Measurements from ENCODE around the gene SNAI3. TPM values are rescaled to one million over a fixed set of nuclear protein-coding genes. Genes with fewer than 3 reads are reported as not detected.

SNAI3 gene
- total and polyA plus RNA-seq, 2 experiments from 2014 or later = 2.9 to 3.7 TPM

DNA sequence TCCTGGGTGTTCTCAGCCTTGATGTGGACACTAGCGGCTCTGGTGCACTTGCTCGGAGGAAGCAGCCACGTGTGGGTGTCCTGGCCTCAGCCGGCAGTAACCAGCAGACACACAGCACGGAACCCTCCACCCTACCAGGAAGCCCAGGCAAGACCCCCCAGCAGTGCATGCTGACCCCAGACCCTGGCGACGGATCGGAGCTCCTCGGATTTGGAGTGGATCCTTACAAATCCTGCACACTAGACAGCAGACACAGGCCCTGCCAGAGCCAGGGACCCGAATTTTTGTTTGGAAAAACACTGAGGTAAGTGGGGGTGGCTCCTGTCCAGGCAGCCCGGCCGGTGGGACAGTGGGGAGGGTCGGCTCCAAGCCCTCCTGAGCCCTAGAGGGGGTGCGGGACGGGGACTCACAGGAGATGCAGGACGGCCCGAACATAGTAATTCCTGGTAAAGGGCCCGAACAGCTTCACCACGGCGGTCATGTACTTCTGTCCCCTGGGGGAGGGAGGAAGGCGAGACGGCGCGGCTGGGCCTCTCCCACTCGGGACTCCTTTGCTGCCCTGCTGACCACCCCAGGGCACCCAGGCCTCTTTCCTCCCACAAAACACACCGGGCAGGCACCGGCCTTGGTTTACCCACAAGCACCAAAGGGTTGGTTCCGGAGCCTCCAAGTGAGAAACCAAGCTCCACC lies 39.8 kb downstream of the SNAI3 start:
- Histone ChIP-seq H3K4me1 (ENCODE audit: low read depth) (peaks cover 4% of the 10 kb centered on the region), H3K9me3 (ENCODE audit: low read depth) (no peaks in the 10 kb centered on the region), H3K27me3 (no peaks in the 10 kb centered on the region), H3K27ac (no peak overlapping the region), H3K4me3 (no peak overlapping the region), H3K36me3 (no peaks in the 10 kb centered on the region)
- DNase-seq (ENCODE audit: low read depth in 1 of 2, low spot score in 1 of 2) = no peak
- TF ChIP-seq, protein P1, sequence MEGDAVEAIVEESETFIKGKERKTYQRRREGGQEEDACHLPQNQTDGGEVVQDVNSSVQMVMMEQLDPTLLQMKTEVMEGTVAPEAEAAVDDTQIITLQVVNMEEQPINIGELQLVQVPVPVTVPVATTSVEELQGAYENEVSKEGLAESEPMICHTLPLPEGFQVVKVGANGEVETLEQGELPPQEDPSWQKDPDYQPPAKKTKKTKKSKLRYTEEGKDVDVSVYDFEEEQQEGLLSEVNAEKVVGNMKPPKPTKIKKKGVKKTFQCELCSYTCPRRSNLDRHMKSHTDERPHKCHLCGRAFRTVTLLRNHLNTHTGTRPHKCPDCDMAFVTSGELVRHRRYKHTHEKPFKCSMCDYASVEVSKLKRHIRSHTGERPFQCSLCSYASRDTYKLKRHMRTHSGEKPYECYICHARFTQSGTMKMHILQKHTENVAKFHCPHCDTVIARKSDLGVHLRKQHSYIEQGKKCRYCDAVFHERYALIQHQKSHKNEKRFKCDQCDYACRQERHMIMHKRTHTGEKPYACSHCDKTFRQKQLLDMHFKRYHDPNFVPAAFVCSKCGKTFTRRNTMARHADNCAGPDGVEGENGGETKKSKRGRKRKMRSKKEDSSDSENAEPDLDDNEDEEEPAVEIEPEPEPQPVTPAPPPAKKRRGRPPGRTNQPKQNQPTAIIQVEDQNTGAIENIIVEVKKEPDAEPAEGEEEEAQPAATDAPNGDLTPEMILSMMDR (IDR thresholded peaks at IDR 0.05; ENCODE audit: low read depth, low read length) = no peak

DNA sequence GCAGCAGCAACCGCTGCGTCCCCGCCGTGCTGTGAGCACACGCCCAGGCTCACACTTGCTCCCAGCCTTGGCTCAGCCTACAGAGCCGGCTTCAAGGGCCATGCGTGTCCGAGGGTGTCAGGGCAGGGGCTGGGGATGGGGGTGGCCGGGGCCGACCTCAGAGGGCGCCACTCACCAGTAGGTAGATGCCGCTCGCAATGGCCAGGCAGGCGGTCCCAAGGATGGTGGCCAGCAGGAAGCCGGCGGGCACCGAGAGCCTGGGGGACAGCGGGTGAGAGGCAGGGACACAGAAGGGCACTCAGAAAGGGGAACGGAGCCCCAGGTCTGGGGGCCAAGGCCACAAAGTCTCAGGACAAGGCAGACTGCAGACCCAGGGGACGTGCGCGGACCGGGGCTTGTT lies 40.4 kb downstream of the SNAI3 start:
- Histone ChIP-seq H3K36me3 (no peaks in the 10 kb centered on the region), H3K9me3 (ENCODE audit: low read depth) (no peaks in the 10 kb centered on the region), H3K4me1 (ENCODE audit: low read depth) (no peaks in the 10 kb centered on the region), H3K27me3 (no peaks in the 10 kb centered on the region), H3K27ac (no peak overlapping the region), H3K4me3 (no peak overlapping the region)
- DNase-seq (ENCODE audit: low read depth in 1 of 2, low spot score in 1 of 2) = no peak
- TF ChIP-seq, protein P1 (IDR thresholded peaks at IDR 0.05; ENCODE audit: low read depth, low read length) = no peak

- TF ChIP-seq, protein P1 (IDR thresholded peaks at IDR 0.05; ENCODE audit: low read depth, low read length) = no peak
- H3K27me3 ChIP-seq = no peaks in the 10 kb centered on the region
- no peak overlapping the region for H3K27ac ChIP-seq
- no peaks in the 10 kb centered on the region for H3K36me3 ChIP-seq
- H3K4me3 ChIP-seq = no peak overlapping the region
- no peak for DNase-seq (ENCODE audit: low read depth in 1 of 2, low spot score in 1 of 2)
- H3K4me1 ChIP-seq (ENCODE audit: low read depth) = no peaks in the 10 kb centered on the region
- no peaks in the 10 kb centered on the region for H3K9me3 ChIP-seq (ENCODE audit: low read depth)
Observed at GRCh38 chr16:88645455-88645854, 40.9 kb downstream of the SNAI3 start.

- Histone ChIP-seq H3K36me3 (no peaks in the 10 kb centered on the region), H3K27me3 (peaks cover 16% of the 10 kb centered on the region), H3K4me3 (no peak overlapping the region), H3K27ac (no peak overlapping the region), H3K4me1 (ENCODE audit: low read depth) (no peaks in the 10 kb centered on the region), H3K9me3 (ENCODE audit: low read depth) (no peaks in the 10 kb centered on the region)
- TF ChIP-seq, protein P1 (IDR thresholded peaks at IDR 0.05; ENCODE audit: low read depth, low read length) = no peak
- DNase-seq (ENCODE audit: low read depth in 1 of 2, low spot score in 1 of 2) = no peak
Observed at GRCh38 chr16:88643644-88643932, 42.7 kb downstream of the SNAI3 start.

DNA sequence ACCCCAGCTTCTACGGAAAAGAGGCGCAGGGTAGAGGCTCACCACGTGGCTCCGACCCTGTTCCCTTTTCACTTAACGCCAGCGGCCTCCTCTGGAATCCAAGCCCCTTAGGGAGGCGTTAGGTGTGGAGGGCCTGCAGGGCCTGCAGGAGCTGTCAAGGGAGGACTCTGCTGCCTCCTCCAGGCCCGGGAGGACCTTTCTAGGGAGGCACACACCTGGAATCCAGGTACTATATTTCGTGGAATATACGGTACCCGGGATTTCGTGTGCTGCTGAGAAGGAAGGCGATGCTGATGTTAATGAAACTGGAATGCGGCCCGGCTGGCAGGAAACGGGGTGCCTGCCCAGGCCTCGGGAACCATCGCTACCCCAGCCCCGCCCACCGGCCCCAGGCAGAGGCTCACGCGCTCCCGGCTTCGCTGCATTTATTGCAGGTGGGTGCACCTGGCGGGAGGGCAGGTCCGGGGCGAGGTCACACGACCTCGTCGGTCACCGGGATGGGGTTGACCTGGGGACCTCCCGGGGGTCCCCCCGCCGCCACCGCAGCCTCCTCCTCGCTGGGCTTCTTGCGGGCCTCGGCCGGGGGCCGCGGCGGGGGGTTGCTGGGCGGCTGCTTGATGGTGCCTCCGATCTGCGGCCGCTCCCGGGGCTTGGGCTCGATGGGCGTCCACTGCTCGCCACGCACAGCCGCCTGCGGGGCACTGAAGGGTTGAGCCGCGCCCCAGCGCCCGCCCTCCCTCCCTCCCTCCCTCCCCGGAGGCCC lies 43.2 kb downstream of the SNAI3 start:
- H3K36me3 ChIP-seq = no peaks in the 10 kb centered on the region
- no peak for DNase-seq (ENCODE audit: low read depth in 1 of 2, low spot score in 1 of 2)
- H3K4me3 ChIP-seq = no peak overlapping the region
- no peaks in the 10 kb centered on the region for H3K4me1 ChIP-seq (ENCODE audit: low read depth)
- H3K27me3 ChIP-seq = peaks cover 21% of the 10 kb centered on the region
- no peaks in the 10 kb centered on the region for H3K9me3 ChIP-seq (ENCODE audit: low read depth)
- H3K27ac ChIP-seq = no peak overlapping the region
- TF ChIP-seq, protein P1 (IDR thresholded peaks at IDR 0.05; ENCODE audit: low read depth, low read length) = no peak

Data from cardiac muscle cell (in vitro differentiated cells and primary cell).